Lung (tissue), 12 donors: ENCODE data around the gene LDLRAD4. TPM values are rescaled to one million over a fixed set of nuclear protein-coding genes. Genes with fewer than 3 reads are reported as not detected.

Source experiments
- ATAC-seq: fragments of 200-7000 bp; cut with Tn5 transposase; one replicate; pipeline ENCODE4 v1.9.1; 2020; ENCODE audit warnings: moderate number of reproducible peaks; ENCODE audit not compliant: insufficient read depth, low FRiP score
- DNase-seq, 3 donors: peaks; one replicate each; pipeline ENCODE4 v3.0.0-alpha.2; 2013 to 2017
- H3K27ac ChIP-seq, 2 donors: one replicate each; pipeline ENCODE4 v1.5.1; 2013; ENCODE audit warnings: mild to moderate bottlenecking in 2 of 2, moderate library complexity in 2 of 2, control low read depth in 1 of 2, inconsistent platforms in 1 of 2, low read depth in 1 of 2, low read length in 1 of 2
- H3K27me3 ChIP-seq, 3 donors: one replicate each; pipeline ENCODE4 v1.5.1; 2013; ENCODE audit warnings: low read length in 2 of 3; ENCODE audit not compliant: control insufficient read depth in 3 of 3, insufficient read depth in 3 of 3
- H3K36me3 ChIP-seq, 4 donors: one replicate each; pipeline ENCODE4 v1.5.1; 2013; ENCODE audit warnings: low read length in 4 of 4, mild to moderate bottlenecking in 1 of 4, moderate library complexity in 1 of 4; ENCODE audit not compliant: control insufficient read depth in 4 of 4, insufficient read depth in 4 of 4
- H3K4me1 ChIP-seq, 5 donors: one replicate each; pipeline ENCODE4 v1.5.1; 2013; ENCODE audit warnings: low read length in 5 of 5, mild to moderate bottlenecking in 2 of 5, moderate library complexity in 1 of 5; ENCODE audit not compliant: control insufficient read depth in 5 of 5, insufficient read depth in 5 of 5
- H3K4me3 ChIP-seq: one replicate; pipeline ENCODE4 v1.5.1; 2013; ENCODE audit warnings: mild to moderate bottlenecking, control low read depth, moderate library complexity
- H3K9ac ChIP-seq, 2 donors: one replicate each; pipeline ENCODE4 v1.5.1; 2013; ENCODE audit warnings: low read length in 2 of 2, control low read depth in 1 of 2; ENCODE audit not compliant: insufficient read depth in 1 of 2
- H3K9me3 ChIP-seq, 4 donors: one replicate each; pipeline ENCODE4 v1.5.1; 2013; ENCODE audit warnings: low read length in 3 of 4, mild to moderate bottlenecking in 1 of 4, moderate library complexity in 1 of 4; ENCODE audit not compliant: control insufficient read depth in 4 of 4, insufficient read depth in 3 of 4
- CTCF ChIP-seq: IDR thresholded peaks from 2 replicates; pipeline ENCODE4 v1.5.1; 2012; ENCODE audit warnings: mild to moderate bottlenecking; ENCODE audit errors: control extremely low read depth, extremely low read depth
- WGBS, 2 donors: extraction: QIAGEN DNeasy Blood & Tissue Kit; methylation state at CpG; one replicate each; pipeline ENCODE4 v1.1.7; 2013; 5-methylcytosine and 5-hydroxymethylcytosine counted together
- polyA plus RNA-seq, 2 donors: library from polyadenylated mRNA; stranded (reverse); fragments of 200-250 nt; gene quantifications; one replicate each; pipeline ENCODE4 v1.2.1, GENCODE V29; 2013
- total RNA-seq, 2 donors: library from RNA; depleted of rRNA in 1 of 2; stranded (reverse); fragments of >200 nt in 1 of 2; gene quantifications; one replicate each; pipeline ENCODE4 v1.2.1, GENCODE V29; 2014 to 2021
- donor health status: control.
- donor health status: control.
- donor health status: Bipolar disorder and iron deficiency.
- donor health status: healthy.
- donor health status: DM: yes; HTN: yes; CAD: no.

Gene LDLRAD4
- total and polyA plus RNA-seq, 4 donors: 3.2 to 62.4 (median 19.9) TPM

- no peak for ATAC-seq
Measured at GRCh38 chr18:13302457-13303225, 84.1 kb downstream of the LDLRAD4 start.

GRCh38 chr18:13303756-13304364, 85.3 kb downstream of the LDLRAD4 start:
- WGBS, 2 donors: 93 to 94% methylated on average over 6 of the region's 6 CpGs
- no peak for TF ChIP-seq CTCF
- DNase-seq (no peak), ATAC-seq (no peak)
- H3K4me3 ChIP-seq: no peak overlapping the region
- H3K27me3 ChIP-seq: no peaks in the 10 kb centered on the region
- H3K36me3 ChIP-seq: peaks cover 0 to 5% (median under 1%) of the 10 kb centered on the region in 4 donors
- peaks cover 2 to 24% (median 7%) of the 10 kb centered on the region in 5 donors for H3K4me1 ChIP-seq
- H3K27ac ChIP-seq: no peak overlapping the region
- H3K9ac ChIP-seq: no peak overlapping the region
- peaks cover 0 to 3% (median 0%) of the 10 kb centered on the region in 4 donors for H3K9me3 ChIP-seq

More at GRCh38 chr18:13302457-13303225, 84.1 kb downstream of the LDLRAD4 start:
- no peaks in the 10 kb centered on the region for H3K27me3 ChIP-seq
- H3K27ac ChIP-seq: no peak overlapping the region
- H3K4me1 ChIP-seq: peaks cover 2 to 24% (median 7%) of the 10 kb centered on the region in 5 donors
- TF ChIP-seq CTCF: no peak
- WGBS, 2 donors: 26 to 46% methylated on average over 8 of the region's 8 CpGs
- peak; percentile 26 to 81 (median 75) for DNase-seq
- peaks cover 0 to 5% (median under 1%) of the 10 kb centered on the region in 4 donors for H3K36me3 ChIP-seq
- H3K4me3 ChIP-seq: no peak overlapping the region
- peaks cover 0 to 3% (median 0%) of the 10 kb centered on the region in 4 donors for H3K9me3 ChIP-seq
- H3K9ac ChIP-seq: no peak overlapping the region

- no peak overlapping the region for H3K4me3 ChIP-seq
- no peak overlapping the region for H3K27ac ChIP-seq
- peaks cover 0 to 5% (median under 1%) of the 10 kb centered on the region in 4 donors for H3K36me3 ChIP-seq
- no peak for ATAC-seq
- no peak overlapping the region for H3K9ac ChIP-seq
- H3K4me1 ChIP-seq: peaks cover 0 to 21% (median 7%) of the 10 kb centered on the region in 5 donors
- WGBS, 2 donors: 70 to 83% methylated on average over 3 of the region's 3 CpGs
- TF ChIP-seq CTCF: no peak
- no peaks in the 10 kb centered on the region for H3K27me3 ChIP-seq
- H3K9me3 ChIP-seq: peaks cover 0 to 3% (median 0%) of the 10 kb centered on the region in 4 donors
- DNase-seq: no peak
Measured at GRCh38 chr18:13305301-13305700, 86.7 kb downstream of the LDLRAD4 start.
